WI38 (cell line): ENCODE results near the gene TMTC2.
"Not testable (repeated sequence)": the region's sequence is repeated elsewhere in the genome, so short reads cannot be mapped to it uniquely, and the experiment has no call there.

Source experiments
- H3K4me3 ChIP-seq: 2 replicates; pipeline ENCODE4 v1.5.1; 2011; ENCODE audit warnings: low read depth, mild to moderate bottlenecking, control low read depth, low read length
- TF ChIP-seq, protein P1 (sequence below): IDR thresholded peaks from 2 replicates; pipeline ENCODE4 v1.5.1; 2012; ENCODE audit warnings: low read depth, mild to moderate bottlenecking, control low read depth, low read length

The TMTC2 gene

DNA sequence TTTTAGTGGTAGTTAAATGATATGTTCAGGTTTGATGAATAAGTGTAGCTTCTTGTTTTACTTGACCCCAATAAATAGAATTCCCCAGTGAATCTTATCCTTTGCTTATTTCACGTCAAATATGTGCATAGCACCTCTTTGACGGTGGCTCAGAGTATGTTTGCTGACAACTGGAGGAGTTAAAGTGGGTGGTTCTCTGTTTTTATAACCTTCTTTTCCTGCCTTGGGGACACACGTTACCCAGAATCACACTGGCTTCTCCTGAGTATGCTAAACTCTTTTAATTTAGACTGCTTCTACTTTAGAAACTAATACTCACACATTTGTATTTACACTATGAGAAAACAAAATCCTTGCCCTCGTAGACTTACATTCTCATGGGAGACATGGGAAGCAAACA, 62.3 kb downstream of the TMTC2 start:
- H3K4me3 ChIP-seq, result no peak overlapping the region
- TF ChIP-seq, protein P1, sequence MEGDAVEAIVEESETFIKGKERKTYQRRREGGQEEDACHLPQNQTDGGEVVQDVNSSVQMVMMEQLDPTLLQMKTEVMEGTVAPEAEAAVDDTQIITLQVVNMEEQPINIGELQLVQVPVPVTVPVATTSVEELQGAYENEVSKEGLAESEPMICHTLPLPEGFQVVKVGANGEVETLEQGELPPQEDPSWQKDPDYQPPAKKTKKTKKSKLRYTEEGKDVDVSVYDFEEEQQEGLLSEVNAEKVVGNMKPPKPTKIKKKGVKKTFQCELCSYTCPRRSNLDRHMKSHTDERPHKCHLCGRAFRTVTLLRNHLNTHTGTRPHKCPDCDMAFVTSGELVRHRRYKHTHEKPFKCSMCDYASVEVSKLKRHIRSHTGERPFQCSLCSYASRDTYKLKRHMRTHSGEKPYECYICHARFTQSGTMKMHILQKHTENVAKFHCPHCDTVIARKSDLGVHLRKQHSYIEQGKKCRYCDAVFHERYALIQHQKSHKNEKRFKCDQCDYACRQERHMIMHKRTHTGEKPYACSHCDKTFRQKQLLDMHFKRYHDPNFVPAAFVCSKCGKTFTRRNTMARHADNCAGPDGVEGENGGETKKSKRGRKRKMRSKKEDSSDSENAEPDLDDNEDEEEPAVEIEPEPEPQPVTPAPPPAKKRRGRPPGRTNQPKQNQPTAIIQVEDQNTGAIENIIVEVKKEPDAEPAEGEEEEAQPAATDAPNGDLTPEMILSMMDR, result no peak

DNA sequence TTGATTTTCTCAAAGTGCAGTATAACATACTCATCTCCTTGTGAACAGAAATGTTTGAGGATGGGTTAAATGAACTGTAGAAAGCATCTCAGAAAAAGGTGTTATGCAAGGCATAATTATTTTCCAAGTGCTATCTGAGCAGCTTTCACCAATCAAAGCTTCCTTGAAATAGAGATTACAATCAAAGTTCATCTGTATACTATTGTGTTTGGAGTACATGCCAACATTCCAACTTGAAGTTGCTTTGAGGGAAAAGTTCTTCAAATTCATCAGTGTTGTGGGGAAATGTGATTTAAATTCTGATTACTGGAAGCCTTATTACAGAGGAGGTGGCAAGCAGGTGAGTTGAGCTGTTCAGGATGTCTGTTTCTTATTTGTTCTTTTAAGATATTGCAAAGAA, 68.2 kb downstream of the TMTC2 start:
- TF ChIP-seq, protein P1, result no peak
- no peak overlapping the region for H3K4me3 ChIP-seq

DNA sequence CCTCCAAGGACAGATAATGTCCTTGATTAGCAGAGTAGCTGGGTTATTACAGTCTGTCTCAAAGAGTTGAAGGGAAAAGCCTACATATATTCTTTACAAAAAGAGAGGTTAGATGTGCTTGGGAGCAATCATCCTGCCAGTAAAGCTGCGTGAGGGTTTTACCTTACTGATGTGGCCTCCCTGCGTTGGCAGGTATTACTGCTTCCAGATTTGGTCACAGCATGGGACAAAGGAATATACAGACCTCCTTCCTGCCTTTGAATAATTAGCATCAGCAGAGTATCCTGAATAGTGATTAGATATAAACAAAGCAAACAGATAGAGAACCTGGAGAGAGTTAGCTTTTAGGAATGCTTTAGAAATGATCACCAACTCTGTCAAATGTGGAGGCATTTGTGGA, 69.6 kb downstream of the TMTC2 start:
- TF ChIP-seq, protein P1, result no peak
- H3K4me3 ChIP-seq, result no peak overlapping the region

DNA sequence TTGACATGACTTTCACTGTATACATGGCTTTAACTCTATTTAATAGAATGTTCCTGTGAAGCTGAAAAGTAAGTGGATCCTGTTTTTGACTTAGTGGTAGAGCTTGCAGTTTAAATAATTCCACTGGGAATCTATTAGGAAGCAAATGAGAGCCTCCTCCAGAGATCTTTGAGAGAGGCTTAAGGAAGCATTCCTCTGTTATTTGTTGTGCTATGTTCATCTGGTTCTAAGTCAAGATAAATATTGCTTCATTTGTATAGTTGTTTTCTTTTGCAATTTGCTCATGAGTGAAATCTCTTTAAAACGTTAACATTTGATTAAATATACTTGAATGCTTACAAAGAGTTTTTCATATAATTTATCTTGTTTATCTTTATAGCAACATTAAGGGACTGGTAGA, 70.4 kb downstream of the TMTC2 start:
- H3K4me3 ChIP-seq, result no peak overlapping the region
- TF ChIP-seq, protein P1, result no peak

DNA sequence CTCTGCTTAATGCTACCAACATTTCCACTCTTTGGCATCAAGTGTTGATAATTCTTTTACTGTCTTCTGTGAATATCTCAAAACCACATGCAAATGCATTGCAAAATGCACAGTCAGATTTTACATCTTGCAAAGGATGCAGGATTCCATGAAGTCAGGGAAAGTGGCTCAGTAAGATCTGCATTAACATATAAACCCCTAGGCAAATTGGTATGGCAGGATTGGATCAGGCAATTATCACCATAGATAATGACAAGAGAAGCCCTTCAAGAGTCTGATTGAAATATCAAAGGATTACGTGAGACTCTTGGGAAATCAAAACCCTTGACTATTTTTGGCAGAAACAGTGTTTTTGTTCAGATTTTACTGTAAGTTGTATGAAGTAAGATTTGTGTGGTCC, 71.0 kb downstream of the TMTC2 start:
- no peak overlapping the region for H3K4me3 ChIP-seq
- TF ChIP-seq, protein P1, result no peak

DNA sequence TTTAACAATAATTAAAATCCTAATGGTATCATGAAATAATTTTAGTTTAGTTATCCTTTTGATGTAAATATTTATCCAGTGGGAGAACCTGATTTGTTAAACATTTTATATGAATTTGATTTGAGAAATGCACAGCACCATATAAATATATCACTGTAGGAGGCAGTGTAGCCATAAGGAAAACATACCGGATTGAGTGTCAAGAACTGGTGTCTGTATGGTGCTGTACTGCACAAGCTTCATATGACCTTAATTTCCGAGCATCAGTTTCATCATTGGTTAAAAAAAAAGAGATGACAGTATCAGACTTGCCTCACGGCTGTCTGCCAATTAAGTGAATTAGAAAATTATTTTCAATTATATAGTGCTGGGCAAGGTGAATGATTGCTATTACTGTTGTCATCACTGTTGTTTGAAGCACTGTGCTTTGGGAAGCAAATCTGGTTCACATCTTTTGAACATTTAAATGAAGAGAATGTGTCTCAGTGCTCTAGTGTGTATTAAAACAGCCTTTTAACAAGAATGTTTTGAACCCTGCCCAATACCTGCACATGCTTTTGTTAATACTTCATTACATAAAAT, 72.1 kb downstream of the TMTC2 start:
- no peak overlapping the region for H3K4me3 ChIP-seq
- TF ChIP-seq, protein P1, result no peak

DNA sequence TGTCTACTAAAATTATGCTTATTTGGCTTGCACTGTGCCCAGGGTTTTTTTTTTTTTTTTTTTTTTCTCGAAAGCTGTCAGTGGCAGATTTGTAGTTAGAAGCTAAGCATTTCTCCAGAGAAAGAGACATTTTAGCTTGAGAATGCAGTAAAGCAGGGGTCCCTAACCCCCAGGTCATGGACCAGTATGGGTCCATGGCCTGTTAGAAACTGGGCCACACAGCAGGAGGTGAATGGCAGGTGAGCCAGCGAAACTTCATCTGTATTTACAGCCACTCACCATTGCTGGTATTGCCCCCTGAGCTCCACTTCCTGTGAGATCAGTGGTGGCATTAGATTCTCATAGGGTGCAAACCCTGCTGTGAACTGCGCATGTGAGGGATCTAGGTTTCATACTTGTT, 73.7 kb downstream of the TMTC2 start:
- TF ChIP-seq, protein P1, result no peak
- H3K4me3 ChIP-seq, result no peak overlapping the region

DNA sequence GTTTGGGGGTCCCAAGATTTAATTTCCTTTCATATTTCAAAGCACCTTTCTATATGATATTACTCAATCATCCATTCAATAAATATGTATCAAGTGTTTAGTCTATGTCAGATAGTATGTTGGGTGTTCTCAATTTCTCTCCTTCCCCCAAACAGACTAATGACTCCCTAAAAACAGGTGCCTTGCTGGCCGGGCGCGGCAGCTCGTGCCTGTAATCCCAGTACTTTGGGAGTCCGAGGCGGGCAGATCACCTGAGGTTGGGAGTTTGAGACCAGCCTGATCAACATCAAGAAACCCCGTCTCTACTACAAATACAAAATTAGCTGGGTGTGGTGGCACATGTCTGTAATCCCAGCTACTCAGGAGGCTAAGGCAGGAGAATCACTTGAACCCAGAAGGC, 78.5 kb downstream of the TMTC2 start:
- H3K4me3 ChIP-seq, result not testable (repeated sequence)
